Measurements from ENCODE around the gene ZNF41. TPM values are rescaled to one million over a fixed set of nuclear protein-coding genes. Genes with fewer than 3 reads are reported as not detected.

The ZNF41 gene
- total RNA-seq, 2 experiments from 2014 or later: 8.4 to 10.7 TPM

DNA sequence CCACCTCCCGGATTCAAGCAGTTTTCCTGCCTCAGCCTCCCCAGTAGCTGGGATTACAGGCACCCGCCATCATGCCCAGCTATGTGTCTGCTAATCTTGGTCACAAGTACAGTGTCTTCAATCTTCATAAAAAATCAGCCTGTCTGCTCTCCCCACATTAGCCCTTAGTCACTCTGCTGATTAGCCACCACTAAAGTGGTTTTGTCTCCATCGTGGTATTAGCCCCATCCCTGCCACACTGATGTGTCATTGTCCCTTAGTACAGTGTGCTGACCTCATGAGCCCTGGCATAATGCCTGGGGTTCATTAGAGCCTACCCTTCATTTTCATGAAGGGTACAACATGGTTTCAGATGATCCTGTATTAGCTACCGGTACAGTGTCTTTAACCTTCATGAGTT lies 62.8 kb downstream of the ZNF41 start:
- TF ChIP-seq, protein P1, sequence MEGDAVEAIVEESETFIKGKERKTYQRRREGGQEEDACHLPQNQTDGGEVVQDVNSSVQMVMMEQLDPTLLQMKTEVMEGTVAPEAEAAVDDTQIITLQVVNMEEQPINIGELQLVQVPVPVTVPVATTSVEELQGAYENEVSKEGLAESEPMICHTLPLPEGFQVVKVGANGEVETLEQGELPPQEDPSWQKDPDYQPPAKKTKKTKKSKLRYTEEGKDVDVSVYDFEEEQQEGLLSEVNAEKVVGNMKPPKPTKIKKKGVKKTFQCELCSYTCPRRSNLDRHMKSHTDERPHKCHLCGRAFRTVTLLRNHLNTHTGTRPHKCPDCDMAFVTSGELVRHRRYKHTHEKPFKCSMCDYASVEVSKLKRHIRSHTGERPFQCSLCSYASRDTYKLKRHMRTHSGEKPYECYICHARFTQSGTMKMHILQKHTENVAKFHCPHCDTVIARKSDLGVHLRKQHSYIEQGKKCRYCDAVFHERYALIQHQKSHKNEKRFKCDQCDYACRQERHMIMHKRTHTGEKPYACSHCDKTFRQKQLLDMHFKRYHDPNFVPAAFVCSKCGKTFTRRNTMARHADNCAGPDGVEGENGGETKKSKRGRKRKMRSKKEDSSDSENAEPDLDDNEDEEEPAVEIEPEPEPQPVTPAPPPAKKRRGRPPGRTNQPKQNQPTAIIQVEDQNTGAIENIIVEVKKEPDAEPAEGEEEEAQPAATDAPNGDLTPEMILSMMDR (conservative IDR thresholded peaks at IDR 0.05; ENCODE audit: low read length): no peak
- no peak for TF ChIP-seq EZH2phosphoT487 (IDR thresholded peaks at IDR 0.05; ENCODE audit: borderline replicate concordance, low read depth, low read length)
- Histone ChIP-seq H3K4me2 (ENCODE audit: low read length) (no peak overlapping the region), H3K9me3 (ENCODE audit: low read length) (no peaks in the 10 kb centered on the region), H3K4me1 (ENCODE audit: insufficient read depth, low read length, poor library complexity, severe bottlenecking) (no peaks in the 10 kb centered on the region), H3K27ac (ENCODE audit: low read depth, low read length, poor library complexity, severe bottlenecking) (no peak overlapping the region), H3K9me2 (ENCODE audit: insufficient read depth, low read length) (no peaks in the 10 kb centered on the region), H2AFZ (ENCODE audit: low read length) (no peak overlapping the region), H3K79me2 (ENCODE audit: insufficient read depth, low read depth, low read length) (no peaks in the 10 kb centered on the region), H4K20me1 (ENCODE audit: insufficient read depth, low read length) (no peaks in the 10 kb centered on the region), H3K36me3 (ENCODE audit: insufficient read depth, low read length) (no peaks in the 10 kb centered on the region), H3K4me3 (ENCODE audit: low read depth, low read length, poor library complexity, severe bottlenecking) (no peak overlapping the region)
- intact Hi-C loops (cut with micrococcal nuclease; ENCODE audit: unreplicated experiment): no loop called here
- BruUV-seq (replicated peaks): no TSS peak
- ChIA-PET POLR2A (no interaction called here), CTCF (ENCODE audit: unreplicated experiment) (no interaction called here)
- no peak for DNase-seq (ENCODE audit: low spot score)

DNA sequence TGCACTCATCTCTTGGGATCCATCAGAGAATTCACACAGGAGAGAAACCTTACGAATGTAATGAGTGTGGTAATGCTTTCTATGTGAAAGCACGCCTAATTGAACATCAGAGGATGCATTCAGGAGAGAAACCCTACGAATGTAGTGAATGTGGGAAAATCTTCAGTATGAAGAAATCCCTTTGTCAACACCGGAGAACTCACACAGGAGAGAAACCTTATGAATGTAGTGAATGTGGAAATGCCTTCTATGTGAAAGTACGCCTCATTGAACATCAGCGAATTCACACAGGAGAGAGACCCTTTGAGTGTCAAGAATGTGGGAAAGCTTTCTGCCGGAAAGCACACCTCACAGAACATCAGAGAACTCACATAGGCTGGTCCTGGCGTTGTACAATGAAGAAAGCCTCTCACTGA lies 69.8 kb downstream of the ZNF41 start:
- Histone ChIP-seq H3K9me3 (ENCODE audit: low read length) (peaks cover 8% of the 10 kb centered on the region; the same call in 1 of the 2 replicates), H3K4me1 (ENCODE audit: insufficient read depth, low read length, poor library complexity, severe bottlenecking) (no peaks in the 10 kb centered on the region), H2AFZ (ENCODE audit: low read length) (no peak overlapping the region), H3K9me2 (ENCODE audit: insufficient read depth, low read length) (no peaks in the 10 kb centered on the region), H3K4me3 (ENCODE audit: low read depth, low read length, poor library complexity, severe bottlenecking) (no peak overlapping the region), H3K36me3 (ENCODE audit: insufficient read depth, low read length) (no peaks in the 10 kb centered on the region), H4K20me1 (ENCODE audit: insufficient read depth, low read length) (no peaks in the 10 kb centered on the region), H3K79me2 (ENCODE audit: insufficient read depth, low read depth, low read length) (no peaks in the 10 kb centered on the region), H3K4me2 (ENCODE audit: low read length) (no peak overlapping the region), H3K27ac (ENCODE audit: low read depth, low read length, poor library complexity, severe bottlenecking) (no peak overlapping the region)
- no TSS peak for BruUV-seq (replicated peaks)
- no peak for TF ChIP-seq EZH2phosphoT487 (IDR thresholded peaks at IDR 0.05; ENCODE audit: borderline replicate concordance, low read depth, low read length)
- TF ChIP-seq, protein P1 (conservative IDR thresholded peaks at IDR 0.05; ENCODE audit: low read length): no peak
- no peak for DNase-seq (ENCODE audit: low spot score)
- ChIA-PET CTCF (ENCODE audit: unreplicated experiment) (no interaction called here), POLR2A (no interaction called here)
- intact Hi-C loops (cut with micrococcal nuclease; ENCODE audit: unreplicated experiment): no loop called here

Other genes starting within 250 kb of the ZNF41 start
- gene ZNF157, start 112.6 kb downstream of the ZNF41 start, total RNA-seq (2014; rRNA removed; shearing (Covaris generic)): 0.62 and 1.0 TPM in 2 replicates
- gene ZNF157, start 112.6 kb downstream of the ZNF41 start, total RNA-seq (2022): 1.4 and 1.7 TPM in 2 replicates
- 13.2 and 28.9 TPM in 2 replicates for gene ARAF, start 78.0 kb upstream of the ZNF41 start, total RNA-seq (2014; rRNA removed; shearing (Covaris generic))
- gene ARAF, start 78.0 kb upstream of the ZNF41 start, total RNA-seq (2022): 52.4 and 58.2 TPM in 2 replicates
- gene TIMP1, start 99.2 kb upstream of the ZNF41 start, total RNA-seq (2014; rRNA removed; shearing (Covaris generic)): not detected in 2 replicates
- 0.83 TPM in 1 of 2 replicates, not detected in the other for gene TIMP1, start 99.2 kb upstream of the ZNF41 start, total RNA-seq (2022)
- not detected in 2 replicates for gene SYN1, start 136.6 kb upstream of the ZNF41 start, total RNA-seq (2014; rRNA removed; shearing (Covaris generic))
- not detected in 2 replicates for gene SYN1, start 136.6 kb upstream of the ZNF41 start, total RNA-seq (2022)
- 2.0 and 4.7 TPM in 2 replicates for gene CFP, start 146.7 kb upstream of the ZNF41 start, total RNA-seq (2014; rRNA removed; shearing (Covaris generic))
- 4.1 and 4.2 TPM in 2 replicates for gene CFP, start 146.7 kb upstream of the ZNF41 start, total RNA-seq (2022)
- 23.0 and 23.3 TPM in 2 replicates for gene ELK1, start 167.3 kb upstream of the ZNF41 start, total RNA-seq (2014; rRNA removed; shearing (Covaris generic))
- 49.7 and 51.0 TPM in 2 replicates for gene ELK1, start 167.3 kb upstream of the ZNF41 start, total RNA-seq (2022)
- 250 and 284 TPM in 2 replicates for gene UXT, start 176.0 kb upstream of the ZNF41 start, total RNA-seq (2014; rRNA removed; shearing (Covaris generic))
- 171 and 201 TPM in 2 replicates for gene UXT, start 176.0 kb upstream of the ZNF41 start, total RNA-seq (2022)